ENCODE results near the gene TRAPPC2L. TPM values are rescaled to one million over a fixed set of nuclear protein-coding genes. Genes with fewer than 3 reads are reported as not detected.
"Not testable (repeated sequence)": the region's sequence is repeated elsewhere in the genome, so short reads cannot be mapped to it uniquely, and the experiment has no call there.

Gene TRAPPC2L
- total and polyA plus RNA-seq, 4 donors, result 34.2 to 106 (median 48.5) TPM

- no peak overlapping the region for H3K9ac ChIP-seq (ENCODE audit: insufficient read depth in 1 of 2, low read length in 2 of 2)
- no peaks in the 10 kb centered on the region for H3K9me3 ChIP-seq (ENCODE audit: control insufficient read depth in 4 of 4, insufficient read depth in 3 of 4, low read length in 3 of 4)
- H3K4me1 ChIP-seq (ENCODE audit: control insufficient read depth in 5 of 5, insufficient read depth in 5 of 5, low read length in 5 of 5), result peaks cover 0 to 12% (median 2%) of the 10 kb centered on the region in 5 donors
- DNase-seq, result no peak
- ATAC-seq (ENCODE audit: insufficient read depth, low FRiP score), result no peak
- no peak overlapping the region for H3K27ac ChIP-seq (ENCODE audit: low read depth in 1 of 2, low read length in 1 of 2)
- no peak overlapping the region for H3K4me3 ChIP-seq
- 89 to 90% methylated on average over 21 to 22 of the region's 22 CpGs for WGBS, 2 donors
- H3K27me3 ChIP-seq (ENCODE audit: control insufficient read depth in 3 of 3, insufficient read depth in 3 of 3, low read length in 2 of 3), result no peaks in the 10 kb centered on the region
- H3K36me3 ChIP-seq (ENCODE audit: control insufficient read depth in 4 of 4, insufficient read depth in 4 of 4, low read length in 4 of 4), result peaks cover 0 to 37% (median 6%) of the 10 kb centered on the region in 4 donors
- no peak for TF ChIP-seq CTCF (IDR thresholded peaks at IDR 0.05; ENCODE audit: control extremely low read depth, extremely low read depth)
Measured at GRCh38 chr16:88821168-88821850, 35.6 kb upstream of the TRAPPC2L start.

GRCh38 chr16:88822281-88823040 is 34.5 kb upstream of the TRAPPC2L start:
- DNase-seq, result no peak
- no peaks in the 10 kb centered on the region for H3K9me3 ChIP-seq (ENCODE audit: control insufficient read depth in 4 of 4, insufficient read depth in 3 of 4, low read length in 3 of 4)
- ATAC-seq (ENCODE audit: insufficient read depth, low FRiP score), result peak; percentile 1
- no peak for TF ChIP-seq CTCF (IDR thresholded peaks at IDR 0.05; ENCODE audit: control extremely low read depth, extremely low read depth)
- H3K9ac ChIP-seq (ENCODE audit: insufficient read depth in 1 of 2, low read length in 2 of 2), result no peak overlapping the region
- no peak overlapping the region for H3K27ac ChIP-seq (ENCODE audit: low read depth in 1 of 2, low read length in 1 of 2)
- no peaks in the 10 kb centered on the region for H3K27me3 ChIP-seq (ENCODE audit: control insufficient read depth in 3 of 3, insufficient read depth in 3 of 3, low read length in 2 of 3)
- H3K4me3 ChIP-seq, result no peak overlapping the region
- WGBS, 2 donors, result 96% methylated on average over 24 of the region's 24 CpGs
- H3K4me1 ChIP-seq (ENCODE audit: control insufficient read depth in 5 of 5, insufficient read depth in 5 of 5, low read length in 5 of 5), result peaks cover 0 to 12% (median 2%) of the 10 kb centered on the region in 5 donors
- peaks cover 0 to 42% (median 6%) of the 10 kb centered on the region in 4 donors for H3K36me3 ChIP-seq (ENCODE audit: control insufficient read depth in 4 of 4, insufficient read depth in 4 of 4, low read length in 4 of 4)

GRCh38 chr16:88823646-88824045 is 33.3 kb upstream of the TRAPPC2L start:
- H3K4me3 ChIP-seq; H3K4me1 ChIP-seq (ENCODE audit: control insufficient read depth in 5 of 5, insufficient read depth in 5 of 5, low read length in 5 of 5); H3K9me3 ChIP-seq (ENCODE audit: control insufficient read depth in 4 of 4, insufficient read depth in 3 of 4, low read length in 3 of 4); H3K27ac ChIP-seq (ENCODE audit: low read depth in 1 of 2, low read length in 1 of 2); DNase-seq; H3K9ac ChIP-seq (ENCODE audit: insufficient read depth in 1 of 2, low read length in 2 of 2); ATAC-seq (ENCODE audit: insufficient read depth, low FRiP score); H3K27me3 ChIP-seq (ENCODE audit: control insufficient read depth in 3 of 3, insufficient read depth in 3 of 3, low read length in 2 of 3): not testable (repeated sequence)
- H3K36me3 ChIP-seq (ENCODE audit: control insufficient read depth in 4 of 4, insufficient read depth in 4 of 4, low read length in 4 of 4), result peaks cover 0 to 50% (median 8%) of the 10 kb centered on the region in 4 donors
- 95 to 97% methylated on average over 26 to 30 of the region's 31 CpGs for WGBS, 2 donors

Measured in lung (tissue), 12 donors.